GM23248 (cell line): ENCODE measurements around the gene ULBP1.
"Not testable (repeated sequence)": the region's sequence is repeated elsewhere in the genome, so short reads cannot be mapped to it uniquely, and the experiment has no call there.

ENCODE experiments used
- EZH2 ChIP-seq: fragments of 200-600 bp; sonication (generic); IDR thresholded peaks from 2 replicates; pipeline ENCODE4 v1.6.1; 2018; ENCODE audit warnings: antibody characterized with exemption, mild to moderate bottlenecking; ENCODE audit not compliant: insufficient read depth, poor library complexity, severe bottlenecking
- EZH2phosphoT487 ChIP-seq: fragments of 200-600 bp; sonication (generic); IDR thresholded peaks from 2 replicates; pipeline ENCODE4 v1.6.1; 2018; ENCODE audit warnings: antibody characterized with exemption, moderate library complexity, mild to moderate bottlenecking, low read depth; ENCODE audit not compliant: insufficient read depth

DNA sequence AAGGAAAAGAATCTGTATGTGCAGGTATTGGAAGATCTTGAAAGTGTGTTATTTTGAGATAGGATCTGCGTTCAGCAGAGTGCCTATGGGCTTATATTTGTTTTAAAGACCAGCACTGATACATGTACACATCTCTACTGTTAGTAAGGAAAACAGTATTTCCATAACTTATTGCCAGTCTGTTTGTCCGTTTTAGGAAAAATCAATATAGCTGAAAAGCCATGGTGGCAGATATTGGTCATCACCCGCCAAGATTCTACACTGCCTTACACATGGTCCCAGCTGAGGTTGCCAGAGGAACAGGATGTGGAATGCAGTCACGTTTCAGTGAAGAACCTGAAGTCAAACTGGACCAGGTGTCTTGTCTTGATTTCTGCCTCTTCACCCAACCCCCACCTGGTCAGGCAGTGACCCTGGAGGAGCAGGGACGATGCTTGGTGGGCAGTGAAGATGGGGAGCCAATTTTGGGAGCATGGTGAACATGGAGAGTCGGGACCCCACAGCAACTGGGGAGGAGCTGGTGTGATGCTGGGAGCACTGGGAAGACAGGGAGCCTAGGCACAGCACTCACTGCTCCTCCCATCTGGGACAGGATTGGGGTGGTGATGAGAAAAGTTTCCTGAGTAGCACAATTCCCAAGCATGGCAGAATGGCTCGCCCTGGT is 8.0 kb upstream of the ULBP1 start:
- not testable (repeated sequence) for TF ChIP-seq EZH2, EZH2phosphoT487
